ENCODE data around the gene COX8C.

Gene COX8C

DNA sequence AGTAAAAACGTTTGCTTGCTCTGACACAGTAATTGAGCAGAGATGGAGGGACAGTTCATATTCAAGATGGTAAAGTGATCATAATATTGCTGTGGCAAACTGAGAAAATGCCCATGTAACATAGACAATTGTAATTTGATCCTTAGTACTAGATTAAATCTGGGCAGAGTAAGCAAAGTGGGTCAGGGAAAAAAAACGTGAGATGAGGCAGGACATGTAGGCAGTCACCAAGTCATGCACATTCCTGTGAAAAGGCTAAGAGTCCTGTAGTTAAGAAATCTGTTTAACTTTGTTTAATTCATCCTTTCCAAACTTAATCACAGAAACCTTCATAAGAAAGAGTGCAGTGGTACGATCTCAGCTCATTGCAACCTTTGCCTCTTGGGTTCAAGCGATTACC lies 30.3 kb upstream of the COX8C start:
- TF ChIP-seq GATA2 (IDR thresholded peaks at IDR 0.05; ENCODE audit: low read depth, low read length) (no peak), GATA3 (IDR thresholded peaks at IDR 0.05; ENCODE audit: low read depth, low read length) (no peak)

DNA sequence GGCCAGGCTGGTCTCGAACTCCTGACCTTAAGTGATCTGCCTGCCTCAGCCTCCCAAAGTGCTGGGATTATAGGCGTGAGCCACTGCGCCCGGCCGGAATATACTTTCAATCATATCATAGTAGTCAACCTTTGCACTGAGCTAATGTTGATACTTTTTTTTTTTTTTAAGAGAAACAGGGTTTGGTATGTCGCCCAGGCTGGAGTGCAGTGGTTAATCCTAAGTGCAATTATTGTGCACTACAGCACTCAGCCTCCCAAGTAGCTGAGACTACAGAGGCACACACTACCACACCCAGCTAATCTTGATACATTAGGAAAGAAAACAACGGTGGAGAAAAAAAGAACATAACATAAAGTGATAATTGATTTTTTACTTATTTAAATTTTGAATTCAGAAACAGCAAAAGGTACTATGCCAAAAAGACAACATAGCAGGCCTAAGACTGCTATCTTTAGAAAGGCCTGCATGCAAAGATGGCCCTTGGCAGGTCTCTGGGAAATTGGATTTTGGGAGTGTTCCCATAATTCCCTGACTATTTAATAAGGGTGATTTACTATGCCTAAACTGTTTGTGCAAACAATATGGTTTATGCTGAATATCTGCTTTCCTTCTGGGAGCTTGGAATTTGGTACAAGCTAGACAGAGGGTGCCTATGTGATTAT lies 29.6 kb upstream of the COX8C start:
- TF ChIP-seq GATA2 (IDR thresholded peaks at IDR 0.05; ENCODE audit: low read depth, low read length) (no peak), GATA3 (IDR thresholded peaks at IDR 0.05; ENCODE audit: low read depth, low read length) (no peak)

DNA sequence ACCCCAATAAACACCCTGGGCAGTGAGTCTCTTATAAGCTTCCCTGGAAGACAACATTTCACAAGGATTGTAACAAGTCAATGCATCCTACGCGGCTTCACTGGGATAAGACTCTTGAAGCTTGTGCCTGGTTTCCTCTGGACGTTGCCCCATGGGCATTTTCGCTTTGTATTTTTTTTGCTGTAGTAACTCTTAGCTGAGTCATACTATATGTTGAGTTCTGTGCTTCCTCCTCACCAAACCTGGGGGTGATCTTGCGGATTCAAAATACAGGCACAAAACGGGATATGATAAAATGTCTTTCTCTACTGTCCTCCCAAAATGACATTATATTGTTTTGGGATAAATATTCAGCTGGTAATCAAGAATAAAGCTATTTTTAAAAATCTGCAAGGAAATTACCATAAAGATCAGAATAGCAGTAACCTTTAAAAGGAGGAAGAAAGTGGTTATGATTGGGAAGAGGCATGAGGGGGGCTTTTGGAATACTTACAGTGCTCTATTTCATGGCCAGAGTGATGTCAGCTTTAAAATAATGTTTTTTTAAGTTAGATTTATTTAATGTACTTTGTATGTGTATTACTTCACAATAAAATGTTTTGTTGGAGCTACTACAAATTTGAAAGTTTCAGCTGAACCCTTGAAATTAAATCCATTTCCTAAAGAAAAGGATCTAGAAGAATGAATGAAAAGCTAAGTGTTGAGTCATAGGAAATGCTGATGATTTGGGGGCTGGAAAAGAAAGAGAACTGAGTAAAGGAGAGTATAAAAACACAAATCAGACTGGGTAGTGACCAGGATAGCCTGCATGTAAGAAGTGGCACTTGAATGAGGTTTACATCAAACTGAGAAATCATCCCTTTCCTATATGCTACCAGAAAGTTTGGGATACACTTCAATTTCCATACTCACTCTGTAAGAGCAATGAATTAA lies 28.8 kb upstream of the COX8C start:
- TF ChIP-seq GATA2 (IDR thresholded peaks at IDR 0.05; ENCODE audit: low read depth, low read length) (no peak), GATA3 (IDR thresholded peaks at IDR 0.05; ENCODE audit: low read depth, low read length) (no peak)

DNA sequence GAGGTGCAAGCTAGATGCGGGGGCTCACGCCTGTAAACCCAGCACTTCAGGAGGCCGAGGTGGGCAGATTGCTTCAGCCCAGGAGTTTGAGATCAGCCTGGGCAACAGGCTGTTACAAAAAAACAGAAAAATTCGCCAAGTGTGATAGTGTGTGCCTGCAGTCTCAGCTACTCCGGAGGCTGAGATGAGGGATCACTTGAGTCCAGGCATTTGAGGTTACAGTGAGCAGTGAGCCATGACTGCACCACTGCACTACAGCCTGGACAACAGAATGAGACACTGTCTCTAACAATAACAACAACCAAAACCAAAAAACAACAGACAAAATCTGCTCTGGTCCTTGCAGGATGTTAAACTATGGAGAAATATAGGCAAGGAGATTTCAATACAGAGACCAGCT lies 28.1 kb upstream of the COX8C start:
- no peak for TF ChIP-seq GATA3 (IDR thresholded peaks at IDR 0.05; ENCODE audit: low read depth, low read length)
- no peak for TF ChIP-seq GATA2 (IDR thresholded peaks at IDR 0.05; ENCODE audit: low read depth, low read length)

DNA sequence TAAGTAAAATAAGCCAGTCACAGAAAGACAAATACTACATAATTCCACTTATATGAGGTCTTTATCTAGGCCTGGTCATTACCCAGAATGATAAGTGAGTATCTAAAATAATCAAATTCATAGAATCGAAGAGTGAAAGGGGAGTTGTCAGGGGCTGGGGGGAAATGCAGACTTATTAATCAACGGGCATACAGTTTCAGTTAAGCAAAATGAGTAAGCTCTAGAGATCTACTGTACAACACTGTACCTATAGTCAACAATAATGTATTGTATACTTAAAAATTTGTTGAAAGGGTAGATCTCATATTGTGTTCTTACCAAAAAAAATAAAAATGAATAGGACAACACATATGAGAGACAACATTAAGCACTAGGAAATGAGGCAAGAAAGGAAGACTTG lies 27.5 kb upstream of the COX8C start:
- no peak for TF ChIP-seq GATA2 (IDR thresholded peaks at IDR 0.05; ENCODE audit: low read depth, low read length)
- TF ChIP-seq GATA3 (IDR thresholded peaks at IDR 0.05; ENCODE audit: low read depth, low read length): no peak

DNA sequence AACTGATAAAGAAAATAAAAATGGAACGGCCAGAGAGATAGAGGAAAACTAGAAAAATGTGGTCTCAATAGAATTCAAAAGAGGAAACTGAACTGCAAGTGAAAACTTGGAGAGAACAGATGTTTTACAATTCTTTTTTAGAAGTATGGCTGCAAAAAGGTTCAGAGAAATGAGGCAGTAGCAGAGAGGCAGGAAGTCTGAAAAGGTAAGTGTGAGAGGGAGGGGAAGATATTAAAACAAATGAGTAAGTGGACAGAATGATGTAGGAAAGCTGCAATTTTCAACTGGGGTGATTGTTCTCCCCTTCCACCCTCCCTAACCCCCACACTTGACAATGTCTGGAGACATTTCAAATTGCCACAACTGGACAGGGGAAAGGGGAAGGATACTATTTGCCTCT lies 27.0 kb upstream of the COX8C start:
- TF ChIP-seq GATA3 (IDR thresholded peaks at IDR 0.05; ENCODE audit: low read depth, low read length) (no peak), GATA2 (IDR thresholded peaks at IDR 0.05; ENCODE audit: low read depth, low read length) (no peak)

DNA sequence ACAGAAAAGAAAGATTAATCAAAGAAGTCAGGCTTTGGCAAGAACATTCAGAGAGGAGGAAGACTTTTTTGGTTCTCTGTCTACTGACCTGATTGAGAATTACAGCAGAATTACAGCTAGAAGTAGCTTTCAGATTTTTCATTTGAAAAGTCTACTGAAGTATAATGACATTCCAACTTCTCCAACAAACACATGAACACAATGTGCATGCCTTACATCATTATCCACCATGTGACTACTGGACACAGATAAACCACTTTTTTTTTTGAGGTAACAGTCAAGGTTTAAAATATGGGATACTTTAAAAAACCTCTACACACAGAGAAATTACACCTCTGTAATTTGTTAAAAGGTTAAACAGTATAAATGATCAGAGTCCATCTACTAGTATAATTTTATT lies 26.5 kb upstream of the COX8C start:
- TF ChIP-seq GATA2 (IDR thresholded peaks at IDR 0.05; ENCODE audit: low read depth, low read length): no peak
- TF ChIP-seq GATA3 (IDR thresholded peaks at IDR 0.05; ENCODE audit: low read depth, low read length): no peak

DNA sequence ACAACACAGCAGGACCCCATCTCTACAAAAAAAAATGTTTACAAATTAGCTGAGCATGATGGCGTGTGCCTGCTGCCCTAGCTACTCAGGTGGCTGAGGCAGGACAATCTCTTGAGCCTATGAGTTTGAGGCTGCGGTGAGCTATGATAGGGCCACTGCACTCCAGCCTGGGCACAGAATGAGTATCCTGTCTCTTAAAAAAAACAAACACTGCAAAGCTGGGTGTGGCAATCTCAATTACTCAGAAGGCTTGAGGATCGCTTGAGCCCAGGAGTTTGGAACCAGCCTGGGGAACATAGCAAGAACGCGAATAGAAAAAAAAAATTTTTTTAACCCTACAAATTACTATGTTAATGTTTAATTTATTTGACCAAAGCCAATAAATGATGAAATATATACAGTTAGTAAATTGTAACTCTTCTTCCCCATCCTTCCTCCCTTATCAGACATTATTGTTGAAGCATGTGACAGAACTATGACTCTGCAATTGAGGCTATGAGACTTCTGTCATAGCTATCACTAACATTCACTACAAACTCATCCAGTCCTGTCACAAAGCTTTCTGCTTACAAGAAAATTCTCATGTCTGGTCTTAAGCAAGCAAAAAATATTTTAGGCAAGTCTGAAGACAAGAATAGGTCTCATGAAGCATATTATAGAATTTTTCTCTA lies 23.9 kb upstream of the COX8C start:
- TF ChIP-seq GATA3 (IDR thresholded peaks at IDR 0.05; ENCODE audit: low read depth, low read length) (no peak), GATA2 (IDR thresholded peaks at IDR 0.05; ENCODE audit: low read depth, low read length) (no peak)

DNA sequence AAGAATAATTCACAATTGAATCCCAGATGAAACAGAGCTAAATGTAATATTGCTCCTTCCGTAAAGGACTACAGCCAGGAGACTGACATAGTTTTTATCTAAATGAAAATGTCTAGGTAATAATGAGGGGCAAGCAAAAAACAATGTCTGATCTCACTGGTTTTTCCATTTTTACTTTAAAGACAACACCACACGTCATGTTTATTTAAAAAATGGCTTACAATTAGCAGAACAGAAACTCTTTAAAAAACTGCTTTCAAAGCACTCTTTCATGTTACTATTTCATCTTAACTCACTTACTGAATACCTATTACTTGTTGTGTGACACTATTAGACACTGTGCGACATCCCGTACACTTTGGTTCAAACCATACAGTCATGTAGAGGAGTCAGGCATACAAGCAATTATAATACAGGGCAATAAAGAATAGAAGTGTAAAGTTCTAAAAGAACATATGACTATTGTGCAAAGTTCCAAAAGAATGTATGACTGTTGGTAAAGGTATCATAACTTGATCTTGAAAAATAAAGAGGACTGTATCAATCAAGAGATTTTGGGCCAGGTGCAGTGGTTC lies 23.3 kb upstream of the COX8C start:
- TF ChIP-seq GATA2 (IDR thresholded peaks at IDR 0.05; ENCODE audit: low read depth, low read length) (no peak), GATA3 (IDR thresholded peaks at IDR 0.05; ENCODE audit: low read depth, low read length) (no peak)

DNA sequence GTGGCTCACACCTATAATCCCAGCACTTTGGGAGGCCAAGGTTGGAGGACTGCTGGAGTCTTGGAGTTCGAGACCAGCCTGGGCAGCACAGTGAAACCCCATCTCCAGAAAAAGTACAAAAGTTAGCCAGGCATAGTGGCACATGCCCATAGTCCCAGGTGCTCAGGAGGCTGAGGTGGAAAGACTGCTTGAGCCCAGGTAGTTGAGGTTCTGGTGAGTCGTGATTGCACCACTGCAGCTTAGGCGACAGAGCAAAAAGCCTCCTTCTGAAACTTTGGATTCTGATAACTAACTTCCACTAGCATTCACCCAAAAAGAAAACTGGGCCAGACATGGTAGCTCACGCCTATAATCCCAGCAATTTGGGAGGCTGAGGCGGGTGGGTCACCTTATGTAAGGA lies 20.8 kb upstream of the COX8C start:
- TF ChIP-seq GATA3 (IDR thresholded peaks at IDR 0.05; ENCODE audit: low read depth, low read length) (no peak), GATA2 (IDR thresholded peaks at IDR 0.05; ENCODE audit: low read depth, low read length) (no peak)

DNA sequence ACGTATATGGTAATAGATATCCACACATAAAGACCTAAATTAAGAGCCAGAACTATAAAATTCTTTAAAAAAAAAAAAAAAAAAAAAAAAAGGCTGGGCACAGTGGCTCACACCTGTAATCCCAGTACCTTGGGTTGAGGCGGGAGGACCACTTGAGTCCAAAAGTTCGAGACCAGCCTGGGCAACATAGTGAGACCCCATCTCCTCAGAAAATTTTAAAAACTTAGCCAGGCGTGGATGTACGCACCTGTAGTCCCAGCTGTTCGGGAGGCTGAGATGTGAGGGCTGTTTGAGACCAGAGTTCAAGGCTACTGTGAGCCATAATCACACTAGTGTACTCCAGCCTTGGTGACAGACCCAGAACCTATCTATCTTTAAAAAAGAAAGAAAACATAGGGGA lies 18.4 kb upstream of the COX8C start:
- TF ChIP-seq GATA3 (IDR thresholded peaks at IDR 0.05; ENCODE audit: low read depth, low read length) (no peak), GATA2 (IDR thresholded peaks at IDR 0.05; ENCODE audit: low read depth, low read length) (no peak)

DNA sequence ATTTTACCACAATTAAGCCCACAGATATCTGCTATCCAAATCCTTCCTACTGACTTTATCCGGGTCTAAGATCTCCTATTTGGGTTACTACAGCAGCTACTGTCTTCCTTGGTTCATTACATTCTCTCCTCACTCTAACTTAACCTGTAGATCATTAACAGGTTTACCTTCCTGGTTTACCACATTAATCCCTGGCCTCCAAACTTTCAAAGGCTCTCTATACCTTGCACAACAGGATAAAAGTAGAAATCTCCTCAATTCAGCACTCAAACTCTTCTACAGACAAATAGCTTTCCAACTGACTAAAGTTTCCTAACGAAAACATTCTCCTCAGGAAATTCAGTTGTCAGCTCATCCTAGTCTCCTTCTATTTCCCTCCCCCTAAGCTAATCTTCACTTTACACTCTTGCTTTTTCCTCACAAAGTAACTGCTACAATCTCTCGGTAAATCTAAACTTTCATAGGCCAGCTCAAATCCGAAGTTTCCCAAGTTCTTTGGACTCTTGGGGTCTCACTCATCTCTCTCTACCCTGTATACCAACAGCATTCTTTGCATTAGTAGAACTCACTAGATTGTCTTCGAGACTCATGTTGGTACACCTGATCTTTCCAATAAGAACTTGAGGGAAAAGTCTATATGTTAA lies 16.9 kb upstream of the COX8C start:
- TF ChIP-seq GATA2 (IDR thresholded peaks at IDR 0.05; ENCODE audit: low read depth, low read length) (no peak), GATA3 (IDR thresholded peaks at IDR 0.05; ENCODE audit: low read depth, low read length) (no peak)

DNA sequence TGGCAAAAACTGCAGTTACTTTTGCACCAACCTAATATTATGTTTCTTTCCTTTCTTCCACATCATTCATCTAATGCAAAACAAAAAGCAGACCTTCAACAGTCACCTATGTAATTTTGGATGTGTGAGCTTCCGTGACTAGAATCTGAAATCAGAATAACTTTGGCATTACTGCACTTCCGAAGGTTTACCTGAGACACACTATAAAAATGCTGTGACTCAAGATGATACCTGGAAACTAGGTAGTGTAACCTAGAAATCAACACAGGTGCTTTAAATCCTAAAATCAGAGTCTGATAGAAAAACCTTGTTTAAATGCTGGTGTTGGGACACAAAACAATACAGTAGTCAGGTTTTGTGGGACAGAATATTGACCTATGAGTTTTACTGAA lies 16.4 kb upstream of the COX8C start:
- TF ChIP-seq GATA2 (IDR thresholded peaks at IDR 0.05; ENCODE audit: low read depth, low read length) (no peak), GATA3 (IDR thresholded peaks at IDR 0.05; ENCODE audit: low read depth, low read length) (no peak)

All from SH-SY5Y (cell line).